A549 (cell line): Measurements from ENCODE around the gene APC2. TPM values are rescaled to one million over a fixed set of nuclear protein-coding genes. Genes with fewer than 3 reads are reported as not detected.

Source experiments
- ATAC-seq, 2 experiments: fragments of 200-7000 bp in 1 of 2; fragments of >200 bp in 1 of 2; cut with Nextera tagmentation in 1 of 2; cut with Tn5 transposase in 1 of 2; 3 replicates each; pipeline versions ENCODE4 v1.8.0 to v1.9.1; 2018 to 2020; ENCODE audit warnings: mild to moderate bottlenecking in 1 of 2, moderate library complexity in 1 of 2
- CTCF ChIA-PET: fragments of 300-600 bp; sonication (Branson Sonifier 250); formaldehyde crosslinking; extraction: SDS; loops from one replicate; lab custom pipeline; 2021; ENCODE audit warnings: antibody characterized with exemption, inconsistent platforms; lab: Yijun Ruan, JAX
- POLR2A ChIA-PET: fragments of 350-600 bp; formaldehyde crosslinking; extraction: SDS; loops from one replicate; lab custom pipeline; 2021; ENCODE audit warnings: antibody characterized with exemption, inconsistent platforms; lab: Yijun Ruan, JAX
- DNase-seq, 2 experiments: peaks; one replicate each; pipeline versions ENCODE4 v3.0.0 to v3.0.0-alpha.2; 2011 to 2016; ENCODE audit warnings: low read depth in 1 of 2, low spot score in 1 of 2
- FAIRE-seq: peaks from 2 replicates; lab custom pipeline; 2011; peaks lifted over from hg19 to GRCh38; lab: Jason Lieb, UNC
- H3K27ac ChIP-seq, 2 experiments: fragments of >200 bp; sonication (Bioruptor Twin); formaldehyde crosslinking; 3 replicates each; pipeline ENCODE4 v1.5.1; 2016 to 2017
- H3K4me1 ChIP-seq: fragments of >200 bp; sonication (Bioruptor Twin); formaldehyde crosslinking; 3 replicates; pipeline ENCODE4 v1.6.1; 2016
- H3K4me2 ChIP-seq: fragments of >200 bp; sonication (Bioruptor Twin); formaldehyde crosslinking; 3 replicates; pipeline ENCODE4 v1.6.1; 2016
- H3K4me3 ChIP-seq: fragments of >200 bp; sonication (Bioruptor Twin); formaldehyde crosslinking; 3 replicates; pipeline ENCODE4 v1.5.1; 2016
- H3K9me3 ChIP-seq: fragments of >200 bp; sonication (Bioruptor Twin); formaldehyde crosslinking; 3 replicates; pipeline ENCODE4 v1.6.1; 2016
- BHLHE40 ChIP-seq: IDR thresholded peaks from 2 replicates; pipeline ENCODE4 v1.6.1; 2012; ENCODE audit warnings: low read depth, low read length, inconsistent platforms
- CHD2 ChIP-seq: fragments of 150-350 bp; IDR thresholded peaks from 2 replicates; pipeline ENCODE4 v1.6.1; 2014; ENCODE audit warnings: low read length; ENCODE audit not compliant: partially characterized antibody
- EHMT2 ChIP-seq: fragments of 200-600 bp; sonication (generic); IDR thresholded peaks from 2 replicates; pipeline ENCODE4 v1.6.1; 2016; ENCODE audit warnings: antibody characterized with exemption, low read depth, mild to moderate bottlenecking, moderate library complexity
- FOSB ChIP-seq: fragments of 250-450 bp; sonication (Bioruptor Pico); IDR thresholded peaks from 2 replicates; pipeline ENCODE4 v1.5.0; 2020; ENCODE audit warnings: mild to moderate bottlenecking, moderate library complexity
- FOSL2 ChIP-seq, 2 experiments: fragments of 450-650 bp in 1 of 2; fragments of >200 bp in 1 of 2; sonication (Bioruptor Twin) in 1 of 2; formaldehyde crosslinking; IDR thresholded peaks; 2 replicates each; pipeline versions ENCODE4 v1.5.0 to v1.6.1; 2016 to 2020; ENCODE audit warnings: mild to moderate bottlenecking in 1 of 2, moderate library complexity in 1 of 2
- HOXA7 ChIP-seq: fragments of 250-450 bp; sonication (Bioruptor Pico); IDR thresholded peaks from 2 replicates; pipeline ENCODE4 v1.5.0; 2020; ENCODE audit warnings: mild to moderate bottlenecking, moderate library complexity
- HOXB5 ChIP-seq: fragments of 250-450 bp; sonication (Bioruptor Pico); IDR thresholded peaks from 2 replicates; pipeline ENCODE4 v1.5.0; 2020; ENCODE audit warnings: mild to moderate bottlenecking, moderate library complexity
- KDM5A ChIP-seq: fragments of 200-600 bp; sonication (generic); IDR thresholded peaks from 2 replicates; pipeline ENCODE4 v1.6.1; 2016; ENCODE audit warnings: antibody characterized with exemption, mild to moderate bottlenecking
- MAFK ChIP-seq: fragments of 450-650 bp; IDR thresholded peaks from 2 replicates; pipeline ENCODE4 v1.6.1; 2014; ENCODE audit not compliant: partially characterized antibody
- PHF8 ChIP-seq: fragments of 200-600 bp; sonication (generic); IDR thresholded peaks from 2 replicates; pipeline ENCODE4 v1.6.1; 2016; ENCODE audit warnings: low read depth, mild to moderate bottlenecking, antibody characterized with exemption, moderate library complexity, borderline replicate concordance
- POLR2AphosphoS2 ChIP-seq: conservative IDR thresholded peaks from 2 replicates; pipeline ENCODE4 v1.6.1; 2012; ENCODE audit warnings: low read length, improper control_type of control experiment, inconsistent platforms
- RARB ChIP-seq: fragments of 250-450 bp; sonication (Bioruptor Pico); IDR thresholded peaks from 2 replicates; pipeline ENCODE4 v1.8.0; 2021; ENCODE audit warnings: mild to moderate bottlenecking, moderate library complexity
- RCOR1 ChIP-seq: fragments of 150-350 bp; IDR thresholded peaks from 2 replicates; pipeline ENCODE4 v1.6.1; 2014; ENCODE audit warnings: antibody characterized with exemption, low read length, low read depth
- ZSCAN20 ChIP-seq: fragments of 250-450 bp; sonication (Bioruptor Pico); IDR thresholded peaks from 2 replicates; pipeline ENCODE4 v1.8.0; 2022; ENCODE audit warnings: mild to moderate bottlenecking, moderate library complexity
- WGBS: methylation state at CpG from one replicate; pipeline ENCODE4 v1.1.6; 2017; ENCODE audit errors: missing lambda C conversion rate; 5-methylcytosine and 5-hydroxymethylcytosine counted together
- polyA plus RNA-seq, 4 experiments: library from polyadenylated mRNA; depleted of rRNA in 3 of 4; stranded (reverse); fragments of >200 nt; fragmentation: RNase III in 1 of 4; extraction: RNeasy Plus Mini Kit Qiagen cat#74134 plus additional on column Dnase treatment in 1 of 4; gene quantifications; 2 replicates in 3 of 4; 3 replicates in 1 of 4; pipeline ENCODE4 v1.2.3, GENCODE V29; 2011 to 2017
- TF ChIP-seq, protein P1 (sequence below): fragments of 200-600 bp; sonication (generic); IDR thresholded peaks from 2 replicates; pipeline ENCODE4 v1.6.1; 2016; ENCODE audit warnings: antibody characterized with exemption, mild to moderate bottlenecking, moderate library complexity
- TF ChIP-seq, protein P2 (sequence below): fragments of 250-450 bp; sonication (Bioruptor Pico); IDR thresholded peaks from 2 replicates; pipeline ENCODE4 v1.5.0; 2021; ENCODE audit warnings: mild to moderate bottlenecking, moderate library complexity, borderline replicate concordance
- TF ChIP-seq, protein P3 (sequence below): IDR thresholded peaks from 2 replicates; pipeline ENCODE4 v1.6.1; 2012
- TF ChIP-seq, protein P4 (sequence below): fragments of 150-350 bp; IDR thresholded peaks from 2 replicates; pipeline ENCODE4 v1.6.1; 2014; ENCODE audit warnings: low read depth, mild to moderate bottlenecking, low read length

The APC2 gene
- polyA plus RNA-seq, 2 of the 4 experiments (the other 2 are of a cell fraction), result 0.36 to 1.6 TPM

DNA sequence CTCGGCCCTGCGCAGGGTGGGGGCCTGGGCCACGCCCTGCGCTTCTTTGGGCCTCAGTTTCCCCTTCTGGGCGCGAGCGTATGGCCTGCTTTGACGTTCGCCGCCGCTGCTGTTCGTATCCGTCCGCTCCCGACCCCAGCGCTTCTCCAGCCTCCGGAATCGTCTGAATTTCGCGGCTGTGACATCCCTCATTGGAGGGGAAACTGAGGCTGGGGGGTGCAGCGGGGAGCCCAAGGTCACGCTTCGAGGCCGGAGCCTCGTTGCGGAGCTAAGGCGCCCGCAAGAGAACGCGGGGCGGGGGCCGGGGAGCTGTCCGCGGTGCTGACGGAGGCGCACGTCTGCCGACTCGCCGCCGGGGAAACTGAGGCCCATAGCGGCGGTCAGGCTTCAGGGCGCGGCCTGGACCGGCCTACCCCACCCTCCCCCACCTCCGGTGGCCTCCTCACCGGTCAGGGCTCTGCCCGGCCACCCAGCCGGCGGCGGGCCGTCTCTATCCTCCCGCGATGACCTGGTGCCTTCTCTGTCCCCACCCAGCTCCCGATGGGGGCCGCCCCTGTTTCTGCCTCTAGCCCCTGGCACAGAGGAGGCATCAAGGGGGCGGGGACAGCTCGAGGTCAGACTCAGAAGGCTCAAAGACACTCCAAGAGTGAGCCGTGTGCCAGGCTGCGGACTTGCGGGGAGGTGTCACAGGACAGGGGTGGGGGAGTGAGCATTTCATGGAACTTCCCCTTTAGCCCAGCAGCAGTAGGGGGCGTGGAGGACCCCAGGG, 3.0 kb upstream of the APC2 start:
- H3K4me2 ChIP-seq, result peak overlapping the region; percentile 91
- FAIRE-seq, result no peak

DNA sequence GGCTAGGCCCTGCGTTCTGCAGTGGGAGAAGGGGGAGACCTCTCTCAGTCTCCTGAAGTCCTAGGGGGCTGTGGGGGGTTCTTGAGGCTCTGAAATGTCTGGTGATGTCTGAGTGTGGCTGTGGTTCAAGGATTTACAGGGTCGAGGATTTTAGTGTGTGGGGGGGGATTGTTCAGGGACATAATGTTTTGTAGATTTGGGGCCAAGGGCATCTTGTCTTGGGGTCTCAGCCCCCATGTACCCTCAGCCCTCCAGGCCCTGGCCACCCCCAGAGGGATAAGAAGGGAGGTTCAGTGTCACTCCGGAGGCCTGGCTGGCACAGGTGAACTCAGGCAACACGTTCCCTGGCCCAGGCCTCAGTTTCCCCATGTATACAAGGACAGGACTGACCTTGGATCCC, 2.4 kb upstream of the APC2 start:
- ATAC-seq, result no peak
- Histone ChIP-seq H3K27ac (no peak overlapping the region), H3K4me2 (no peak overlapping the region; the same call in 2 of the 3 replicates), H3K4me3 (no peak overlapping the region), H3K4me1 (peaks cover 35% of the 10 kb centered on the region), H3K9me3 (no peaks in the 10 kb centered on the region)
- TF ChIP-seq RCOR1 (no peak), FOSB (no peak), POLR2AphosphoS2 (no peak), EHMT2 (no peak), BHLHE40 (no peak), KDM5A (no peak), HOXB5 (CRISPR knock-in tag) (no peak), MAFK (no peak), ZSCAN20 (CRISPR knock-in tag) (no peak), RARB (CRISPR knock-in tag) (no peak), HOXA7 (no peak)
- TF ChIP-seq, protein P1, sequence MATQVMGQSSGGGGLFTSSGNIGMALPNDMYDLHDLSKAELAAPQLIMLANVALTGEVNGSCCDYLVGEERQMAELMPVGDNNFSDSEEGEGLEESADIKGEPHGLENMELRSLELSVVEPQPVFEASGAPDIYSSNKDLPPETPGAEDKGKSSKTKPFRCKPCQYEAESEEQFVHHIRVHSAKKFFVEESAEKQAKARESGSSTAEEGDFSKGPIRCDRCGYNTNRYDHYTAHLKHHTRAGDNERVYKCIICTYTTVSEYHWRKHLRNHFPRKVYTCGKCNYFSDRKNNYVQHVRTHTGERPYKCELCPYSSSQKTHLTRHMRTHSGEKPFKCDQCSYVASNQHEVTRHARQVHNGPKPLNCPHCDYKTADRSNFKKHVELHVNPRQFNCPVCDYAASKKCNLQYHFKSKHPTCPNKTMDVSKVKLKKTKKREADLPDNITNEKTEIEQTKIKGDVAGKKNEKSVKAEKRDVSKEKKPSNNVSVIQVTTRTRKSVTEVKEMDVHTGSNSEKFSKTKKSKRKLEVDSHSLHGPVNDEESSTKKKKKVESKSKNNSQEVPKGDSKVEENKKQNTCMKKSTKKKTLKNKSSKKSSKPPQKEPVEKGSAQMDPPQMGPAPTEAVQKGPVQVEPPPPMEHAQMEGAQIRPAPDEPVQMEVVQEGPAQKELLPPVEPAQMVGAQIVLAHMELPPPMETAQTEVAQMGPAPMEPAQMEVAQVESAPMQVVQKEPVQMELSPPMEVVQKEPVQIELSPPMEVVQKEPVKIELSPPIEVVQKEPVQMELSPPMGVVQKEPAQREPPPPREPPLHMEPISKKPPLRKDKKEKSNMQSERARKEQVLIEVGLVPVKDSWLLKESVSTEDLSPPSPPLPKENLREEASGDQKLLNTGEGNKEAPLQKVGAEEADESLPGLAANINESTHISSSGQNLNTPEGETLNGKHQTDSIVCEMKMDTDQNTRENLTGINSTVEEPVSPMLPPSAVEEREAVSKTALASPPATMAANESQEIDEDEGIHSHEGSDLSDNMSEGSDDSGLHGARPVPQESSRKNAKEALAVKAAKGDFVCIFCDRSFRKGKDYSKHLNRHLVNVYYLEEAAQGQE, result no peak
- TF ChIP-seq, protein P2, sequence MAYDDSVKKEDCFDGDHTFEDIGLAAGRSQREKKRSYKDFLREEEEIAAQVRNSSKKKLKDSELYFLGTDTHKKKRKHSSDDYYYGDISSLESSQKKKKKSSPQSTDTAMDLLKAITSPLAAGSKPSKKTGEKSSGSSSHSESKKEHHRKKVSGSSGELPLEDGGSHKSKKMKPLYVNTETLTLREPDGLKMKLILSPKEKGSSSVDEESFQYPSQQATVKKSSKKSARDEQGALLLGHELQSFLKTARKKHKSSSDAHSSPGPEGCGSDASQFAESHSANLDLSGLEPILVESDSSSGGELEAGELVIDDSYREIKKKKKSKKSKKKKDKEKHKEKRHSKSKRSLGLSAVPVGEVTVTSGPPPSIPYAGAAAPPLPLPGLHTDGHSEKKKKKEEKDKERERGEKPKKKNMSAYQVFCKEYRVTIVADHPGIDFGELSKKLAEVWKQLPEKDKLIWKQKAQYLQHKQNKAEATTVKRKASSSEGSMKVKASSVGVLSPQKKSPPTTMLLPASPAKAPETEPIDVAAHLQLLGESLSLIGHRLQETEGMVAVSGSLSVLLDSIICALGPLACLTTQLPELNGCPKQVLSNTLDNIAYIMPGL (CRISPR knock-in tag), result no peak
- TF ChIP-seq, protein P3, sequence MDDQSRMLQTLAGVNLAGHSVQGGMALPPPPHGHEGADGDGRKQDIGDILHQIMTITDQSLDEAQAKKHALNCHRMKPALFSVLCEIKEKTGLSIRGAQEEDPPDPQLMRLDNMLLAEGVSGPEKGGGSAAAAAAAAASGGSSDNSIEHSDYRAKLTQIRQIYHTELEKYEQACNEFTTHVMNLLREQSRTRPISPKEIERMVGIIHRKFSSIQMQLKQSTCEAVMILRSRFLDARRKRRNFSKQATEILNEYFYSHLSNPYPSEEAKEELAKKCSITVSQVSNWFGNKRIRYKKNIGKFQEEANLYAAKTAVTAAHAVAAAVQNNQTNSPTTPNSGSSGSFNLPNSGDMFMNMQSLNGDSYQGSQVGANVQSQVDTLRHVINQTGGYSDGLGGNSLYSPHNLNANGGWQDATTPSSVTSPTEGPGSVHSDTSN, result no peak
- CTCF ChIA-PET, result interaction anchor here (1.0 kb wide), 1 partner anchor 21 kb away, joined by 3 read pairs; no protein-coding TSS in a partner anchor
- POLR2A ChIA-PET, result no interaction called here
- 11% methylated on average over 1 of the region's 4 CpGs for WGBS
- DNase-seq, result no peak
- no peak for FAIRE-seq

More for the DNA sequence above, 3.0 kb upstream of the APC2 start:
- H3K4me3 ChIP-seq, result peak overlapping the region; percentile 63
- peak overlapping the region; percentile 79 to 96; a peak in 5 of 6 replicates for H3K27ac ChIP-seq
- DNase-seq (no peak), ATAC-seq (no peak; a peak in 1 of 6 replicates)
- H3K9me3 ChIP-seq, result no peaks in the 10 kb centered on the region
- 37% methylated on average over 16 of the region's 63 CpGs for WGBS
- TF ChIP-seq MAFK (no peak), HOXA7 (no peak), CHD2 (no peak), PHF8 (no peak), FOSL2 (IDR thresholded peaks at IDR 0.05) (no peak), FOSL2 (CRISPR knock-in tag; IDR thresholded peaks at IDR 0.05) (no peak)
- TF ChIP-seq, protein P4, sequence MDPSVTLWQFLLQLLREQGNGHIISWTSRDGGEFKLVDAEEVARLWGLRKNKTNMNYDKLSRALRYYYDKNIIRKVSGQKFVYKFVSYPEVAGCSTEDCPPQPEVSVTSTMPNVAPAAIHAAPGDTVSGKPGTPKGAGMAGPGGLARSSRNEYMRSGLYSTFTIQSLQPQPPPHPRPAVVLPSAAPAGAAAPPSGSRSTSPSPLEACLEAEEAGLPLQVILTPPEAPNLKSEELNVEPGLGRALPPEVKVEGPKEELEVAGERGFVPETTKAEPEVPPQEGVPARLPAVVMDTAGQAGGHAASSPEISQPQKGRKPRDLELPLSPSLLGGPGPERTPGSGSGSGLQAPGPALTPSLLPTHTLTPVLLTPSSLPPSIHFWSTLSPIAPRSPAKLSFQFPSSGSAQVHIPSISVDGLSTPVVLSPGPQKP, result no peak
- TF ChIP-seq, protein P1, result peak; percentile 91
- ChIA-PET POLR2A (no interaction called here), CTCF (interaction anchor here (1.0 kb wide), 1 partner anchor 22 kb away, joined by 3 read pairs; no protein-coding TSS in a partner anchor)
- H3K4me1 ChIP-seq, result peaks cover 36% of the 10 kb centered on the region
